ENCODE measurements around the gene WDR73.

The WDR73 gene

GRCh38 chr15:84658080-84658787, 4.2 kb upstream of the WDR73 start, which contains the start of gene NMB:
NMB (minus strand) TSS chr15:84658199; CDS start chr15:84658152, 47 bp downstream.
- no peak within 1 kb of the TSS for H2BK12ac ChIP-seq (ENCODE audit: low read length)
- no peak within 1 kb of the TSS for H4K91ac ChIP-seq (ENCODE audit: low read depth, low read length, poor library complexity)
- no peak within 1 kb of the TSS for H2BK120ac ChIP-seq (ENCODE audit: low read depth, low read length)
- peaks cover 0 to 4% (median 0%) of the 10 kb centered on the region in 3 experiments for H3K27me3 ChIP-seq (ENCODE audit: control insufficient read depth in 3 of 3, insufficient read depth in 3 of 3, low read depth in 1 of 3, low read length in 3 of 3)
- no peak within 1 kb of the TSS for H4K8ac ChIP-seq (ENCODE audit: low read depth, low read length)
- H3K23ac ChIP-seq (ENCODE audit: low read depth, low read length, poor library complexity), result peak within 1 kb of the TSS; percentile 11
- H2BK5ac ChIP-seq (ENCODE audit: low read length), result no peak within 1 kb of the TSS
- H2AFZ ChIP-seq (ENCODE audit: low read length), result no peak within 1 kb of the TSS
- H3K14ac ChIP-seq (ENCODE audit: low read length), result no peak within 1 kb of the TSS
- no peak within 1 kb of the TSS for H3K9ac ChIP-seq (ENCODE audit: low read depth, low read length, poor library complexity)
- no peak within 1 kb of the TSS for H3K4ac ChIP-seq (ENCODE audit: low read length)
- H3K4me3 ChIP-seq (ENCODE audit: low read length in 2 of 2), result peak within 1 kb of the TSS in 1 of 2 donors; percentile 80
- peak within 1 kb of the TSS; percentile 77 for H3K4me2 ChIP-seq (ENCODE audit: insufficient read depth, low read length, poor library complexity, severe bottlenecking)
- peaks cover 0 to 33% of the 10 kb centered on the region in 2 donors for H3K36me3 ChIP-seq (replicated peaks in 1 of 2; ENCODE audit: control insufficient read depth in 2 of 2, insufficient read depth in 2 of 2, low read length in 2 of 2)
- H3K9me3 ChIP-seq (replicated peaks in 1 of 2; ENCODE audit: control insufficient read depth in 2 of 2, insufficient read depth in 1 of 2, low read depth in 1 of 2, low read length in 2 of 2), result no peaks in the 10 kb centered on the region
- H2BK15ac ChIP-seq (ENCODE audit: low read length), result no peak within 1 kb of the TSS
- H3K4me1 ChIP-seq (ENCODE audit: control insufficient read depth in 2 of 2, insufficient read depth in 1 of 2, low read depth in 1 of 2, low read length in 2 of 2), result peaks cover 0 to 12% of the 10 kb centered on the region in 2 donors
- H3K27ac ChIP-seq (replicated peaks; ENCODE audit: low read length), result peak within 1 kb of the TSS; percentile 67
- peak; percentile 86 for DNase-seq (ENCODE audit: low spot score)
- peak within 1 kb of the TSS; percentile 69 for H2AK5ac ChIP-seq (ENCODE audit: low read depth, low read length)
- peak within 1 kb of the TSS; percentile 70 for H3K18ac ChIP-seq (ENCODE audit: low read length)
- WGBS, 2 donors (ENCODE audit: extremely low coverage in 2 of 2, insufficient read length in 2 of 2, insufficient replicate concordance in 1 of 2), result no CpG with 5 or more reads among the region's 61 CpGs
- H3K79me1 ChIP-seq (ENCODE audit: low read depth, low read length), result peaks cover 8% of the 10 kb centered on the region

- Histone ChIP-seq H3K27me3 (ENCODE audit: control insufficient read depth in 3 of 3, insufficient read depth in 3 of 3, low read depth in 1 of 3, low read length in 3 of 3) (peaks cover 0 to 4% (median 0%) of the 10 kb centered on the region in 3 experiments), H3K79me1 (ENCODE audit: low read depth, low read length) (peaks cover 11% of the 10 kb centered on the region), H3K18ac (ENCODE audit: low read length) (peak overlapping the region; percentile 4), H3K23ac (ENCODE audit: low read depth, low read length, poor library complexity) (no peak overlapping the region), H4K8ac (ENCODE audit: low read depth, low read length) (no peak overlapping the region), H2AFZ (ENCODE audit: low read length) (no peak overlapping the region), H2BK12ac (ENCODE audit: low read length) (no peak overlapping the region), H3K4me3 (ENCODE audit: low read length in 2 of 2) (peak overlapping the region in 1 of 2 donors; percentile 80), H3K14ac (ENCODE audit: low read length) (no peak overlapping the region), H3K4me1 (ENCODE audit: control insufficient read depth in 2 of 2, insufficient read depth in 1 of 2, low read depth in 1 of 2, low read length in 2 of 2) (peaks cover 1 to 12% of the 10 kb centered on the region in 2 donors), H4K91ac (ENCODE audit: low read depth, low read length, poor library complexity) (no peak overlapping the region), H2AK5ac (ENCODE audit: low read depth, low read length) (peak overlapping the region; percentile 4), H3K9ac (ENCODE audit: low read depth, low read length, poor library complexity) (no peak overlapping the region), H3K4me2 (ENCODE audit: insufficient read depth, low read length, poor library complexity, severe bottlenecking) (peak overlapping the region; percentile 77), H3K4ac (ENCODE audit: low read length) (no peak overlapping the region), H3K36me3 (replicated peaks in 1 of 2; ENCODE audit: control insufficient read depth in 2 of 2, insufficient read depth in 2 of 2, low read length in 2 of 2) (peaks cover under 1 to 31% of the 10 kb centered on the region in 2 donors), H2BK15ac (ENCODE audit: low read length) (no peak overlapping the region), H2BK5ac (ENCODE audit: low read length) (no peak overlapping the region), H3K9me3 (replicated peaks in 1 of 2; ENCODE audit: control insufficient read depth in 2 of 2, insufficient read depth in 1 of 2, low read depth in 1 of 2, low read length in 2 of 2) (no peaks in the 10 kb centered on the region), H3K27ac (replicated peaks; ENCODE audit: low read length) (no peak overlapping the region), H2BK120ac (ENCODE audit: low read depth, low read length) (no peak overlapping the region)
- WGBS, 2 donors (ENCODE audit: extremely low coverage in 2 of 2, insufficient read length in 2 of 2, insufficient replicate concordance in 1 of 2), result no CpG with 5 or more reads among the region's 17 CpGs
- DNase-seq (ENCODE audit: low spot score), result no peak
Measured at GRCh38 chr15:84657748-84658079, 3.6 kb upstream of the WDR73 start.

DNA sequence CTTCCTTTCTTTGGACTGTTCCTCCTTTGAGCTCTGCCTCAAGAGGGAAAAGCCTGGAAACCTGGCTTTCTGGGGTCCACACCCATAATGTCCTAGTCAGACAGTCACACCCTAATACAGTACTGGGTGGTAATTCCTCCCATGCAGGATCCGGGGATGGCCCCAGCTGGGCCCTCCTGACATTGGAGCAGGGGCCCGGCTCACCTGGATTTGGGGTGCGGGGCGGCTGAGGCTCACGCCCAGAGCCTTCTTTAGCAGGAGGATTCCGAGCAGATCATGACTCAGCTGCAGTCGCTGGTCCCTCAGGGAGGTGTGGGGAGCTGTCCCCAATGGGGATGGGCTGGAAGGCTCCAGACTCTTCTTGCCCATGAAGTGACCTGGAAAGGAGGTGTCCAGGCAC, 2.9 kb upstream of the WDR73 start:
- no peak overlapping the region for H2BK120ac ChIP-seq (ENCODE audit: low read depth, low read length)
- no peak overlapping the region for H3K9ac ChIP-seq (ENCODE audit: low read depth, low read length, poor library complexity)
- H3K27me3 ChIP-seq (ENCODE audit: control insufficient read depth in 3 of 3, insufficient read depth in 3 of 3, low read depth in 1 of 3, low read length in 3 of 3), result peaks cover 0 to 4% (median 0%) of the 10 kb centered on the region in 3 experiments
- H3K4me2 ChIP-seq (ENCODE audit: insufficient read depth, low read length, poor library complexity, severe bottlenecking), result no peak overlapping the region
- H3K9me3 ChIP-seq (replicated peaks in 1 of 2; ENCODE audit: control insufficient read depth in 2 of 2, insufficient read depth in 1 of 2, low read depth in 1 of 2, low read length in 2 of 2), result no peaks in the 10 kb centered on the region
- peaks cover 2 to 12% of the 10 kb centered on the region in 2 donors for H3K4me1 ChIP-seq (ENCODE audit: control insufficient read depth in 2 of 2, insufficient read depth in 1 of 2, low read depth in 1 of 2, low read length in 2 of 2)
- no peak overlapping the region for H3K18ac ChIP-seq (ENCODE audit: low read length)
- no peak overlapping the region for H2BK5ac ChIP-seq (ENCODE audit: low read length)
- DNase-seq (ENCODE audit: low spot score), result no peak
- no peak overlapping the region for H2BK12ac ChIP-seq (ENCODE audit: low read length)
- H3K4ac ChIP-seq (ENCODE audit: low read length), result no peak overlapping the region
- H4K91ac ChIP-seq (ENCODE audit: low read depth, low read length, poor library complexity), result no peak overlapping the region
- no peak overlapping the region for H2AFZ ChIP-seq (ENCODE audit: low read length)
- H3K27ac ChIP-seq (replicated peaks; ENCODE audit: low read length), result no peak overlapping the region
- peaks cover 11% of the 10 kb centered on the region for H3K79me1 ChIP-seq (ENCODE audit: low read depth, low read length)
- no CpG with 5 or more reads among the region's 7 CpGs for WGBS, 2 donors (ENCODE audit: extremely low coverage in 2 of 2, insufficient read length in 2 of 2, insufficient replicate concordance in 1 of 2)
- no peak overlapping the region for H3K4me3 ChIP-seq (ENCODE audit: low read length in 2 of 2)
- H3K14ac ChIP-seq (ENCODE audit: low read length), result no peak overlapping the region
- H4K8ac ChIP-seq (ENCODE audit: low read depth, low read length), result no peak overlapping the region
- no peak overlapping the region for H2BK15ac ChIP-seq (ENCODE audit: low read length)
- no peak overlapping the region for H3K23ac ChIP-seq (ENCODE audit: low read depth, low read length, poor library complexity)
- H2AK5ac ChIP-seq (ENCODE audit: low read depth, low read length), result peak overlapping the region; percentile 4
- peaks cover 2 to 36% of the 10 kb centered on the region in 2 donors for H3K36me3 ChIP-seq (replicated peaks in 1 of 2; ENCODE audit: control insufficient read depth in 2 of 2, insufficient read depth in 2 of 2, low read length in 2 of 2)

- Histone ChIP-seq H2BK15ac (ENCODE audit: low read length) (no peak overlapping the region), H2BK120ac (ENCODE audit: low read depth, low read length) (no peak overlapping the region), H3K36me3 (replicated peaks in 1 of 2; ENCODE audit: control insufficient read depth in 2 of 2, insufficient read depth in 2 of 2, low read length in 2 of 2) (peaks cover 10 to 44% of the 10 kb centered on the region in 2 donors), H3K4me2 (ENCODE audit: insufficient read depth, low read length, poor library complexity, severe bottlenecking) (peak overlapping the region; percentile 70), H3K18ac (ENCODE audit: low read length) (no peak overlapping the region), H3K27ac (replicated peaks; ENCODE audit: low read length) (no peak overlapping the region), H4K91ac (ENCODE audit: low read depth, low read length, poor library complexity) (no peak overlapping the region), H2AFZ (ENCODE audit: low read length) (peak overlapping the region; percentile 93), H3K4me1 (ENCODE audit: control insufficient read depth in 2 of 2, insufficient read depth in 1 of 2, low read depth in 1 of 2, low read length in 2 of 2) (peaks cover 2 to 12% of the 10 kb centered on the region in 2 donors), H3K79me1 (ENCODE audit: low read depth, low read length) (peaks cover 11% of the 10 kb centered on the region), H2BK5ac (ENCODE audit: low read length) (no peak overlapping the region), H3K9me3 (replicated peaks in 1 of 2; ENCODE audit: control insufficient read depth in 2 of 2, insufficient read depth in 1 of 2, low read depth in 1 of 2, low read length in 2 of 2) (no peaks in the 10 kb centered on the region), H3K14ac (ENCODE audit: low read length) (no peak overlapping the region), H3K4ac (ENCODE audit: low read length) (no peak overlapping the region), H2BK12ac (ENCODE audit: low read length) (no peak overlapping the region), H4K8ac (ENCODE audit: low read depth, low read length) (no peak overlapping the region), H3K9ac (ENCODE audit: low read depth, low read length, poor library complexity) (no peak overlapping the region), H3K23ac (ENCODE audit: low read depth, low read length, poor library complexity) (no peak overlapping the region), H3K4me3 (ENCODE audit: low read length in 2 of 2) (peak overlapping the region in 1 of 2 donors; percentile 82), H2AK5ac (ENCODE audit: low read depth, low read length) (no peak overlapping the region), H3K27me3 (ENCODE audit: control insufficient read depth in 3 of 3, insufficient read depth in 3 of 3, low read depth in 1 of 3, low read length in 3 of 3) (peaks cover 0 to 4% (median 0%) of the 10 kb centered on the region in 3 experiments)
- peak; percentile 58 for DNase-seq (ENCODE audit: low spot score)
- no CpG with 5 or more reads among the region's 19 CpGs for WGBS, 2 donors (ENCODE audit: extremely low coverage in 2 of 2, insufficient read length in 2 of 2, insufficient replicate concordance in 1 of 2)
Measured at GRCh38 chr15:84654689-84655453, 788 bp upstream of the WDR73 start.

All from neuronal stem cell (in vitro differentiated cells).